Measurements from ENCODE around the gene IRAK3.
"Not testable (repeated sequence)": the region's sequence is repeated elsewhere in the genome, so short reads cannot be mapped to it uniquely, and the experiment has no call there.

IRAK3 gene

GRCh38 chr12:66235626-66236281 lies 46.7 kb downstream of the IRAK3 start:
- TF ChIP-seq CTCF (IDR thresholded peaks at IDR 0.05; ENCODE audit: borderline replicate concordance, extremely low read depth, low read length, poor library complexity, severe bottlenecking) = no peak
- TF ChIP-seq EZH2 (IDR thresholded peaks at IDR 0.05; ENCODE audit: borderline replicate concordance, low read depth, low read length, severe bottlenecking) = no peak
- no peaks in the 10 kb centered on the region for H3K4me1 ChIP-seq (ENCODE audit: insufficient read depth, low read length)
- H3K9me3 ChIP-seq (ENCODE audit: insufficient read depth, low read length, severe bottlenecking) = no peaks in the 10 kb centered on the region
- no peak overlapping the region for H3K4me2 ChIP-seq (ENCODE audit: insufficient read depth, low read length)
- no peak overlapping the region for H2AFZ ChIP-seq (ENCODE audit: low read depth, low read length)
- H3K27ac ChIP-seq (ENCODE audit: low read length) = no peak overlapping the region
- H3K79me2 ChIP-seq (ENCODE audit: insufficient read depth, low read length) = no peaks in the 10 kb centered on the region
- DNase-seq = no peak
- no peak overlapping the region for H3K4me3 ChIP-seq (ENCODE audit: low read depth in 1 of 2, low read length in 2 of 2)
- H3K27me3 ChIP-seq (ENCODE audit: insufficient read depth, low read length, poor library complexity) = no peaks in the 10 kb centered on the region
- H3K36me3 ChIP-seq (ENCODE audit: insufficient read depth, low read length) = no peaks in the 10 kb centered on the region
- no peaks in the 10 kb centered on the region for H4K20me1 ChIP-seq (ENCODE audit: insufficient read depth, low read length)
- ATAC-seq (ENCODE audit: insufficient read depth, low read depth) = no peak
- no peak overlapping the region for H3K9ac ChIP-seq (ENCODE audit: low read depth, low read length)

GRCh38 chr12:66236282-66236675 lies 47.3 kb downstream of the IRAK3 start:
- not testable (repeated sequence) for H3K79me2 ChIP-seq (ENCODE audit: insufficient read depth, low read length); ATAC-seq (ENCODE audit: insufficient read depth, low read depth); H3K27me3 ChIP-seq (ENCODE audit: insufficient read depth, low read length, poor library complexity); H3K4me3 ChIP-seq (ENCODE audit: low read depth in 1 of 2, low read length in 2 of 2); H2AFZ ChIP-seq (ENCODE audit: low read depth, low read length); H4K20me1 ChIP-seq (ENCODE audit: insufficient read depth, low read length); DNase-seq; H3K4me2 ChIP-seq (ENCODE audit: insufficient read depth, low read length); H3K9me3 ChIP-seq (ENCODE audit: insufficient read depth, low read length, severe bottlenecking); H3K4me1 ChIP-seq (ENCODE audit: insufficient read depth, low read length); H3K36me3 ChIP-seq (ENCODE audit: insufficient read depth, low read length); H3K27ac ChIP-seq (ENCODE audit: low read length); H3K9ac ChIP-seq (ENCODE audit: low read depth, low read length)

- Histone ChIP-seq H3K27ac (ENCODE audit: low read length) (no peak overlapping the region), H3K36me3 (ENCODE audit: insufficient read depth, low read length) (no peaks in the 10 kb centered on the region), H2AFZ (ENCODE audit: low read depth, low read length) (no peak overlapping the region), H3K9ac (ENCODE audit: low read depth, low read length) (no peak overlapping the region), H3K79me2 (ENCODE audit: insufficient read depth, low read length) (no peaks in the 10 kb centered on the region), H3K27me3 (ENCODE audit: insufficient read depth, low read length, poor library complexity) (no peaks in the 10 kb centered on the region), H3K4me3 (ENCODE audit: low read depth in 1 of 2, low read length in 2 of 2) (no peak overlapping the region), H3K9me3 (ENCODE audit: insufficient read depth, low read length, severe bottlenecking) (no peaks in the 10 kb centered on the region), H3K4me1 (ENCODE audit: insufficient read depth, low read length) (no peaks in the 10 kb centered on the region), H4K20me1 (ENCODE audit: insufficient read depth, low read length) (no peaks in the 10 kb centered on the region), H3K4me2 (ENCODE audit: insufficient read depth, low read length) (no peak overlapping the region)
- DNase-seq (no peak), ATAC-seq (ENCODE audit: insufficient read depth, low read depth) (no peak)
- no peak for TF ChIP-seq EZH2 (IDR thresholded peaks at IDR 0.05; ENCODE audit: borderline replicate concordance, low read depth, low read length, severe bottlenecking)
- no peak for TF ChIP-seq CTCF (IDR thresholded peaks at IDR 0.05; ENCODE audit: borderline replicate concordance, extremely low read depth, low read length, poor library complexity, severe bottlenecking)
These were observed 48.0 kb downstream of the IRAK3 start for GRCh38 chr12:66236969-66237368.

- Histone ChIP-seq H3K27ac (ENCODE audit: low read length) (no peak overlapping the region), H3K9me3 (ENCODE audit: insufficient read depth, low read length, severe bottlenecking) (no peaks in the 10 kb centered on the region), H3K36me3 (ENCODE audit: insufficient read depth, low read length) (no peaks in the 10 kb centered on the region), H3K79me2 (ENCODE audit: insufficient read depth, low read length) (no peaks in the 10 kb centered on the region), H3K4me1 (ENCODE audit: insufficient read depth, low read length) (no peaks in the 10 kb centered on the region), H3K4me3 (ENCODE audit: low read depth in 1 of 2, low read length in 2 of 2) (no peak overlapping the region), H4K20me1 (ENCODE audit: insufficient read depth, low read length) (no peaks in the 10 kb centered on the region), H3K4me2 (ENCODE audit: insufficient read depth, low read length) (no peak overlapping the region), H3K27me3 (ENCODE audit: insufficient read depth, low read length, poor library complexity) (no peaks in the 10 kb centered on the region), H2AFZ (ENCODE audit: low read depth, low read length) (no peak overlapping the region), H3K9ac (ENCODE audit: low read depth, low read length) (no peak overlapping the region)
- DNase-seq (no peak), ATAC-seq (ENCODE audit: insufficient read depth, low read depth) (no peak)
- no peak for TF ChIP-seq EZH2 (IDR thresholded peaks at IDR 0.05; ENCODE audit: borderline replicate concordance, low read depth, low read length, severe bottlenecking)
- no peak for TF ChIP-seq CTCF (IDR thresholded peaks at IDR 0.05; ENCODE audit: borderline replicate concordance, extremely low read depth, low read length, poor library complexity, severe bottlenecking)
These were observed 48.6 kb downstream of the IRAK3 start for GRCh38 chr12:66237505-66238175.
